ENCODE results near the gene GPR148. TPM values are rescaled to one million over a fixed set of nuclear protein-coding genes. Genes with fewer than 3 reads are reported as not detected.

GPR148 gene
- total and polyA plus RNA-seq, 2 experiments from 2014 or later: 0.16 TPM; not detected in 1

DNA sequence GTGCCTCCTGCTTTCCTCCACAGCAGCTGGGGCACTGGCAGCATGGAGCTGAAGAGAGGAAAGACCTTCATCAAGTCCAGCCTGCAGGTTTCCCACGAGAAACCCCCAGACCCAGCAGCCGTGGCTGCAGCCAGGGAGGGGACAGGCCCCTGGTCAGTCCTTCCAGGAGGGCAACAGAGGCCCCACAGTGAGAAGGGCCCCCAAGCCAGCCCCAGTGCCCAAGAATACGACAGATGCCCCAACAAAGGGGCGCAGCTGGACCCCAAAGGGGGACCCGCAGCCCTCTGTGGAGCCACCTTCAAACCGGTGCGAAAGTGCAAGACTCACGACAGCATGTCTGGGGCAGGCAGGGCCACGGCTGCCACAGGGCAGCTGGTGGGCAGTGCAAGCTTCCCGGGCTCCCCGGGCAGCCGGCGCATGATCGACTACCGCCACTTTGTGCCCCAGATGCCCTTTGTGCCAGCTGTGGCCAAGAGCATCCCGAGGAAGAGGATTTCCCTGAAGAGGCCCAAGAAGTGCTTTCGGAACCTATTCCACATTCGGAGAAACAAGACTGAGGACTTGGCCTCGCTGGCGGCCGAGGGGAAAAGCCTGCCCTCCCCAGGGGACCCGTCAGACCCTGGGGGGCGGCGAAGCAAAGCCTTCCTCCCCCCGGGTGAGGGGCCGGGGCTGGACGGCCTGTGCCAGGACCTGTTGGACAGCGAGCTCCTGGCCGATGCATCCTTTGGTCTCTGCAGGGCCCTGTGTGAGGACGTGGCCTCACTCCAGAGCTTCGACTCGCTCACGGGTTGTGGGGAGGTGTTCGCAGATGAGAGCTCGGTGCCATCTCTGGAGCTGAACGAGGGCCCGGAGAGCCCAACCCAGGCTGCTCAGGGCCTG lies 33.4 kb downstream of the GPR148 start:
- Histone ChIP-seq H3K9me2 (ENCODE audit: insufficient read depth) (no peaks in the 10 kb centered on the region), H3K4me3 (no peak overlapping the region), H2AFZ (no peak overlapping the region), H3K4me2 (no peak overlapping the region), H3K4me1 (ENCODE audit: insufficient read depth) (no peaks in the 10 kb centered on the region), H3K27ac (ENCODE audit: low read depth) (no peak overlapping the region), H3K79me2 (replicated peaks; ENCODE audit: insufficient read depth) (no peaks in the 10 kb centered on the region), H4K20me1 (replicated peaks; ENCODE audit: insufficient read depth) (no peaks in the 10 kb centered on the region; the same call in 1 of the 2 replicates), H3K36me3 (ENCODE audit: insufficient read depth) (no peaks in the 10 kb centered on the region), H3F3A (replicated peaks; ENCODE audit: low read depth) (no peaks in the 10 kb centered on the region), H3K27me3 (ENCODE audit: insufficient read depth) (peaks cover 8% of the 10 kb centered on the region)
- H3K4me1 Mint-ChIP-seq: peaks cover 4% of the 10 kb centered on the region; the same call in 2 of the 3 replicates
- H3K27ac Mint-ChIP-seq: no peak overlapping the region
- DNase-seq (ENCODE audit: low spot score) (no peak), ATAC-seq (no peak)
- H3K4me3 Mint-ChIP-seq: no peak overlapping the region
- H3K27me3 Mint-ChIP-seq (ENCODE audit: insufficient read depth, low read depth, poor library complexity): peaks cover 15% of the 10 kb centered on the region
- TF ChIP-seq, protein P1, sequence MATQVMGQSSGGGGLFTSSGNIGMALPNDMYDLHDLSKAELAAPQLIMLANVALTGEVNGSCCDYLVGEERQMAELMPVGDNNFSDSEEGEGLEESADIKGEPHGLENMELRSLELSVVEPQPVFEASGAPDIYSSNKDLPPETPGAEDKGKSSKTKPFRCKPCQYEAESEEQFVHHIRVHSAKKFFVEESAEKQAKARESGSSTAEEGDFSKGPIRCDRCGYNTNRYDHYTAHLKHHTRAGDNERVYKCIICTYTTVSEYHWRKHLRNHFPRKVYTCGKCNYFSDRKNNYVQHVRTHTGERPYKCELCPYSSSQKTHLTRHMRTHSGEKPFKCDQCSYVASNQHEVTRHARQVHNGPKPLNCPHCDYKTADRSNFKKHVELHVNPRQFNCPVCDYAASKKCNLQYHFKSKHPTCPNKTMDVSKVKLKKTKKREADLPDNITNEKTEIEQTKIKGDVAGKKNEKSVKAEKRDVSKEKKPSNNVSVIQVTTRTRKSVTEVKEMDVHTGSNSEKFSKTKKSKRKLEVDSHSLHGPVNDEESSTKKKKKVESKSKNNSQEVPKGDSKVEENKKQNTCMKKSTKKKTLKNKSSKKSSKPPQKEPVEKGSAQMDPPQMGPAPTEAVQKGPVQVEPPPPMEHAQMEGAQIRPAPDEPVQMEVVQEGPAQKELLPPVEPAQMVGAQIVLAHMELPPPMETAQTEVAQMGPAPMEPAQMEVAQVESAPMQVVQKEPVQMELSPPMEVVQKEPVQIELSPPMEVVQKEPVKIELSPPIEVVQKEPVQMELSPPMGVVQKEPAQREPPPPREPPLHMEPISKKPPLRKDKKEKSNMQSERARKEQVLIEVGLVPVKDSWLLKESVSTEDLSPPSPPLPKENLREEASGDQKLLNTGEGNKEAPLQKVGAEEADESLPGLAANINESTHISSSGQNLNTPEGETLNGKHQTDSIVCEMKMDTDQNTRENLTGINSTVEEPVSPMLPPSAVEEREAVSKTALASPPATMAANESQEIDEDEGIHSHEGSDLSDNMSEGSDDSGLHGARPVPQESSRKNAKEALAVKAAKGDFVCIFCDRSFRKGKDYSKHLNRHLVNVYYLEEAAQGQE (IDR thresholded peaks at IDR 0.05; ENCODE audit: unreplicated experiment): no peak
- no peak for TF ChIP-seq STAT1 (IDR thresholded peaks at IDR 0.05; ENCODE audit: unreplicated experiment)
- TF ChIP-seq, protein P2, sequence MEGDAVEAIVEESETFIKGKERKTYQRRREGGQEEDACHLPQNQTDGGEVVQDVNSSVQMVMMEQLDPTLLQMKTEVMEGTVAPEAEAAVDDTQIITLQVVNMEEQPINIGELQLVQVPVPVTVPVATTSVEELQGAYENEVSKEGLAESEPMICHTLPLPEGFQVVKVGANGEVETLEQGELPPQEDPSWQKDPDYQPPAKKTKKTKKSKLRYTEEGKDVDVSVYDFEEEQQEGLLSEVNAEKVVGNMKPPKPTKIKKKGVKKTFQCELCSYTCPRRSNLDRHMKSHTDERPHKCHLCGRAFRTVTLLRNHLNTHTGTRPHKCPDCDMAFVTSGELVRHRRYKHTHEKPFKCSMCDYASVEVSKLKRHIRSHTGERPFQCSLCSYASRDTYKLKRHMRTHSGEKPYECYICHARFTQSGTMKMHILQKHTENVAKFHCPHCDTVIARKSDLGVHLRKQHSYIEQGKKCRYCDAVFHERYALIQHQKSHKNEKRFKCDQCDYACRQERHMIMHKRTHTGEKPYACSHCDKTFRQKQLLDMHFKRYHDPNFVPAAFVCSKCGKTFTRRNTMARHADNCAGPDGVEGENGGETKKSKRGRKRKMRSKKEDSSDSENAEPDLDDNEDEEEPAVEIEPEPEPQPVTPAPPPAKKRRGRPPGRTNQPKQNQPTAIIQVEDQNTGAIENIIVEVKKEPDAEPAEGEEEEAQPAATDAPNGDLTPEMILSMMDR (conservative IDR thresholded peaks at IDR 0.05; ENCODE audit: low read depth in 2 of 2): no peak
- TF ChIP-seq NANOG (IDR thresholded peaks at IDR 0.05; ENCODE audit: borderline replicate concordance): no peak
- TF ChIP-seq, protein P3, sequence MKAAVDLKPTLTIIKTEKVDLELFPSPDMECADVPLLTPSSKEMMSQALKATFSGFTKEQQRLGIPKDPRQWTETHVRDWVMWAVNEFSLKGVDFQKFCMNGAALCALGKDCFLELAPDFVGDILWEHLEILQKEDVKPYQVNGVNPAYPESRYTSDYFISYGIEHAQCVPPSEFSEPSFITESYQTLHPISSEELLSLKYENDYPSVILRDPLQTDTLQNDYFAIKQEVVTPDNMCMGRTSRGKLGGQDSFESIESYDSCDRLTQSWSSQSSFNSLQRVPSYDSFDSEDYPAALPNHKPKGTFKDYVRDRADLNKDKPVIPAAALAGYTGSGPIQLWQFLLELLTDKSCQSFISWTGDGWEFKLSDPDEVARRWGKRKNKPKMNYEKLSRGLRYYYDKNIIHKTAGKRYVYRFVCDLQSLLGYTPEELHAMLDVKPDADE (IDR thresholded peaks at IDR 0.05): no peak
- no peak for TF ChIP-seq EZH2 (IDR thresholded peaks at IDR 0.05; ENCODE audit: low read depth, unreplicated experiment)
- TF ChIP-seq CREB1 (CRISPR knock-in tag; IDR thresholded peaks at IDR 0.05; ENCODE audit: low read depth): no peak
- no peaks in the 10 kb centered on the region for H3K36me3 Mint-ChIP-seq (ENCODE audit: low read depth)
- H3K9me3 Mint-ChIP-seq: no peaks in the 10 kb centered on the region; the same call in 1 of the 3 replicates

Measured in GM23338 (cell line).